ENCODE results near the gene ITM2B. TPM values are rescaled to one million over a fixed set of nuclear protein-coding genes. Genes with fewer than 3 reads are reported as not detected.
A peak's percentile ranks its signal among the peaks of the same experiment; 100 is the strongest.

ITM2B gene
- total RNA-seq, 6 donors from 2014 or later: 90.1 to 854 (median 640) TPM

DNA sequence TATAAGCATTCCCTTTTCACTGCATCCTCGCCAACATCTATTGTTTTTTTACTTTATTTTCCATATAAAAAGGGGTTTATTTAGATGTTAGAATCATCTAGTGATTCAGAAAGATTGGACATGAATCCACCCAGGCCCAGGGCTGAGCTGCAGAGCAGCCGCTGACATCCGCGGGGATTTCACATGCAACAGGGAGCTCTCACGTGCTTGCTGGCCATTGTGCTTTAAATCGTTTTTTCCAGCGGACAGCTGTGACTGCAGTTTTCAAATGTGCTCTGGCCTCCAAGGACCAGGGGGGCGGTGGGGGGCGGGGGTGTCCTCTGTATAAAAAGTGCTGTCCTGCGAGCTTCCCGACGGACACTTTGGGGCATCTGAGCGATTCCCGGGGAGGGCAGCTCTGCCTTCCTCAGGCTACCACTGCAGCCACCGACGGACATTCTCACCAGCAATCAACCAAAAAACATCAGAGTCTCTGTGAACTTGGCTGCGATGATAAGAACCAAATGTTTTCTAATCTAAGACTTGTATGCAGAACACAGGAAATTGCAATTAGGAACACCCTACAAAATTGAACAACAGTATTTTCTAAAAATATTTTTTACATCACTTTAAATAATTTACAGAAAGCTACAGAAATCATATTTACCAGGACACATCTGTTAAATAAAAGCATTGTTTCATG lies 83.1 kb downstream of the ITM2B start:
- DNase-seq (peak in 1 of 2 donors; percentile 8), ATAC-seq (ENCODE audit: low FRiP score in 2 of 2) (no peak)
- peak overlapping the region in 1 of 4 donors; percentile 38 for H3K27ac ChIP-seq
- peaks cover 0 to 27% (median 15%) of the 10 kb centered on the region in 4 donors for H3K36me3 ChIP-seq
- H3K9me3 ChIP-seq: no peaks in the 10 kb centered on the region
- TF ChIP-seq EP300 (IDR thresholded peaks at IDR 0.05): no peak
- no peak for TF ChIP-seq POLR2AphosphoS5 (IDR thresholded peaks at IDR 0.05)
- TF ChIP-seq, protein P1, sequence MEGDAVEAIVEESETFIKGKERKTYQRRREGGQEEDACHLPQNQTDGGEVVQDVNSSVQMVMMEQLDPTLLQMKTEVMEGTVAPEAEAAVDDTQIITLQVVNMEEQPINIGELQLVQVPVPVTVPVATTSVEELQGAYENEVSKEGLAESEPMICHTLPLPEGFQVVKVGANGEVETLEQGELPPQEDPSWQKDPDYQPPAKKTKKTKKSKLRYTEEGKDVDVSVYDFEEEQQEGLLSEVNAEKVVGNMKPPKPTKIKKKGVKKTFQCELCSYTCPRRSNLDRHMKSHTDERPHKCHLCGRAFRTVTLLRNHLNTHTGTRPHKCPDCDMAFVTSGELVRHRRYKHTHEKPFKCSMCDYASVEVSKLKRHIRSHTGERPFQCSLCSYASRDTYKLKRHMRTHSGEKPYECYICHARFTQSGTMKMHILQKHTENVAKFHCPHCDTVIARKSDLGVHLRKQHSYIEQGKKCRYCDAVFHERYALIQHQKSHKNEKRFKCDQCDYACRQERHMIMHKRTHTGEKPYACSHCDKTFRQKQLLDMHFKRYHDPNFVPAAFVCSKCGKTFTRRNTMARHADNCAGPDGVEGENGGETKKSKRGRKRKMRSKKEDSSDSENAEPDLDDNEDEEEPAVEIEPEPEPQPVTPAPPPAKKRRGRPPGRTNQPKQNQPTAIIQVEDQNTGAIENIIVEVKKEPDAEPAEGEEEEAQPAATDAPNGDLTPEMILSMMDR (IDR thresholded peaks at IDR 0.05): no peak
- no peak for TF ChIP-seq POLR2A (IDR thresholded peaks at IDR 0.05)
- H3K4me1 ChIP-seq: peaks cover 0 to 20% (median 9%) of the 10 kb centered on the region in 4 donors
- H3K4me3 ChIP-seq: no peak overlapping the region
- H3K27me3 ChIP-seq: no peaks in the 10 kb centered on the region
- 82 to 86% methylated on average over 17 of the region's 17 CpGs for WGBS, 2 donors

DNA sequence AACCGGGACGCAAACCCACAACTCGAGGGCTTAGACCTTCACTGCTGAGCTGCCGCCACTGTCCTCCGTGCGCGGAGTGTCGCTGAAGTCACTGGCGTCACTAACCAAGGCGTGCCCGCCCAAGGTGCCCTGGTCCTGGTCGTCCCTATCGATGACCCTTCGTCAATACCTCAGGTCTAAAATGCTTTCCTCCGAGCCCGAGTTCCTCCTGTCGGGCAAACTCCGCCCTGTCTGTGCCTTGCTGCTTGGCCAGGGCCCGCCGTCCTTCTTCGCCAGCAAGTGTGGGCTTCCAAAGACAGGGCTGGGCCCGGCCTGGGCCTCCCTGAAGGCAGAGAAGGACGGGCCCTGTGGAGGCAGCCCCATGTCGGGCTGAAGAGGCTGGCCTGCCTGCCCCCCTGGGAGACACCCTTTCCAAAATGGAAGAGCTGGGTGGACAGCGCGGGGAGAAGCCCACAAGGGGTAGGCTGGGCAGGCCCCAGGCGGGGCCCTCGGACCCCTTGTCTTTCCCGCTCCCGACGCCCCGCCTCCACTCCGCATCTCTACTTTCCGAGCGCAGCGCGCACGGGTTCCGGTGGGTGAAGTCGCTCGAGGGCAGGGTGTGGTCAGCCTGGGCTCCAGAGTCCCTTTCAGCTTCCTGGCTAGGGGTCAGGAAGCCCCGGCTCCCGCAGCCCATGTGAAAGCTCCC lies 84.0 kb downstream of the ITM2B start:
- Histone ChIP-seq H3K9me3 (peaks cover 0 to 6% (median 3%) of the 10 kb centered on the region in 4 donors), H3K27ac (peak overlapping the region in 3 of 4 donors; percentile 35 to 48 (median 46)), H3K4me3 (peak overlapping the region in 2 of 4 donors; percentile 40 to 46), H3K36me3 (peaks cover 0 to 27% (median 15%) of the 10 kb centered on the region in 4 donors), H3K4me1 (peaks cover 0 to 20% (median 9%) of the 10 kb centered on the region in 4 donors), H3K27me3 (no peaks in the 10 kb centered on the region)
- DNase-seq: peak in 1 of 2 donors; percentile 75
- TF ChIP-seq POLR2A (IDR thresholded peaks at IDR 0.05): no peak
- TF ChIP-seq, protein P1 (IDR thresholded peaks at IDR 0.05): no peak
- no peak for TF ChIP-seq POLR2AphosphoS5 (IDR thresholded peaks at IDR 0.05)
- no peak for TF ChIP-seq EP300 (IDR thresholded peaks at IDR 0.05)
- 86 to 94% methylated on average over 41 to 43 of the region's 43 CpGs for WGBS, 2 donors
- ATAC-seq (ENCODE audit: low FRiP score in 2 of 2): peak in 1 of 2 donors; percentile 27

DNA sequence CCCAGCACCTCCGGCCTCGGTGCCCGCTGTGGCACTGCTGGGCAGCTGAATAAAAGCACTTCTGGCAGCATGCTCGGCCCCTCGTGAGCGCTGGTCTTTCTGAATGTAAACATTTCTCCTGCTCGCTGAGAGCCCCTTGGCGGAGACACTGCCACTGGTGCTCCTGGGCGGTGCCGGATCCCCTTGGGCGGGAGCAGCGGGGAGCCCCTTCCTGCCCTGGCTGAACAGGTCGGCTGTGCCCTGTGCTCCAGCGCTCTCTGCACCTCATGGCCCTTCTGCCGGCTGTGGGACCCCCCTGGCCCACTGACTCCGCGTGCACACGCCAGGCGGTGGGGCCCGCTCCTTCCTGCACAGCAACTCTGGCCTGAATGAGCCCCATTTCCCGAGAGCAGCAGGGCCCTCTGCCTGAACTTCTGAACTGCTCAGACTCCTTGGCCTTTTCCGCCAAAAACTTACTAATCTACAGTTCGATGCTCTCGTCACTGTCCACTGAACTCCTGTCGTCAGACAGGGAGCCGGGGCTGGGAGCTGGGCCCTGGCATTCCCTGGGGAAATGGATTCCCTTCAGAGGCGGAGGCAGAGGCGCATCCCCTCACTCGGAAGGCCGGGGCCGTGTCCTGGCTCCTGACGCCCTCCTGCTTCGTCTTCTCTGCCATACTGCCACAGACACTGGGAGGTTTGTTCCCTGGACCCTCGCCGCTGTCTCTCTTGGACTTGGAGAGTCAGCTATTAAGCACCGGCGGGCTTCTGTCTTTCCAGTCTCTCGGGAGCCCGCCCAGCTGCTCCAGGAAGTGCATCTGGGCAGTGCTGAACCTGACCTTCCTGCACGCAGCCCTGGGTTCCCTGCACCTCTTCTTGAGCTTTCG lies 84.7 kb downstream of the ITM2B start:
- peaks cover 0 to 20% (median 9%) of the 10 kb centered on the region in 4 donors for H3K4me1 ChIP-seq
- peak; percentile 24 to 26 for ATAC-seq (ENCODE audit: low FRiP score in 2 of 2)
- DNase-seq: peak in 1 of 2 donors; percentile 68
- peaks cover 4 to 10% (median 6%) of the 10 kb centered on the region in 4 donors for H3K9me3 ChIP-seq
- TF ChIP-seq, protein P1 (IDR thresholded peaks at IDR 0.05): no peak
- no peak for TF ChIP-seq POLR2AphosphoS5 (IDR thresholded peaks at IDR 0.05)
- TF ChIP-seq EP300 (IDR thresholded peaks at IDR 0.05): no peak
- no peak for TF ChIP-seq POLR2A (IDR thresholded peaks at IDR 0.05)
- H3K27me3 ChIP-seq: no peaks in the 10 kb centered on the region
- peaks cover 0 to 27% (median 15%) of the 10 kb centered on the region in 4 donors for H3K36me3 ChIP-seq
- H3K4me3 ChIP-seq: peak overlapping the region in 3 of 4 donors; percentile 30 to 46 (median 40)
- WGBS, 2 donors: 74 to 81% methylated on average over 20 to 41 of the region's 41 CpGs
- peak overlapping the region; percentile 35 to 58 (median 47) for H3K27ac ChIP-seq

DNA sequence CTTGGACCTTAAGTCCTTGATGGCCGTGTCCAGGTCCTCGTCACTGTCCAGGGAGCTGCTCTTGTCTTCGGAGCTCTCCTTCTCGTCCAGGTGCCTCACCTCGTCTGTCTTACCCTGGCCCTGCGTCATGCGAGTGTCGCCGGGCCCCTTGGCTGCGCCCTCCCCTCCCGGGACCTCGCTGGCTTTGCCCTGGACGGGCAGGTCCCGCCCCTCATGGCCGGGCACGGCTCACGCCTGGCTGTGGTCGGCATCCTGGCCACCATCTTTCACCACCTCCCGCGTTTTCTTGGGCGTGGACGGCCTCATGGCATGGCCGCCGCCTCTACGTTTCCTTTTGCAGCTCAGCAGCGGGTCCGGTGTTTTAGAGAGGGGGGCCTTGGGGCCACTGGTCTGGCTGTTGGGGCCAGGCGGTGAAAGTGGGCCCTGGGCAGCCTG lies 85.4 kb downstream of the ITM2B start:
- Histone ChIP-seq H3K4me1 (peaks cover 0 to 20% (median 9%) of the 10 kb centered on the region in 4 donors), H3K9me3 (peaks cover 4 to 10% (median 6%) of the 10 kb centered on the region in 4 donors), H3K27me3 (no peaks in the 10 kb centered on the region), H3K36me3 (peaks cover 0 to 27% (median 15%) of the 10 kb centered on the region in 4 donors), H3K4me3 (peak overlapping the region in 3 of 4 donors; percentile 30 to 46 (median 40)), H3K27ac (peak overlapping the region in 3 of 4 donors; percentile 20 to 48 (median 46))
- 57 to 90% methylated on average over 12 to 24 of the region's 28 CpGs for WGBS, 2 donors
- TF ChIP-seq EP300 (IDR thresholded peaks at IDR 0.05): no peak
- TF ChIP-seq POLR2A (IDR thresholded peaks at IDR 0.05): no peak
- TF ChIP-seq, protein P1 (IDR thresholded peaks at IDR 0.05): no peak
- TF ChIP-seq POLR2AphosphoS5 (IDR thresholded peaks at IDR 0.05): no peak
- ATAC-seq (ENCODE audit: low FRiP score in 2 of 2): peak; percentile 51 to 57
- DNase-seq: peak in 1 of 2 donors; percentile 86

Data from upper lobe of left lung (tissue), 6 donors.